ENCODE data around the gene EHD2.
"Not testable (repeated sequence)": the region's sequence is repeated elsewhere in the genome, so short reads cannot be mapped to it uniquely, and the experiment has no call there.

The EHD2 gene, protein sequence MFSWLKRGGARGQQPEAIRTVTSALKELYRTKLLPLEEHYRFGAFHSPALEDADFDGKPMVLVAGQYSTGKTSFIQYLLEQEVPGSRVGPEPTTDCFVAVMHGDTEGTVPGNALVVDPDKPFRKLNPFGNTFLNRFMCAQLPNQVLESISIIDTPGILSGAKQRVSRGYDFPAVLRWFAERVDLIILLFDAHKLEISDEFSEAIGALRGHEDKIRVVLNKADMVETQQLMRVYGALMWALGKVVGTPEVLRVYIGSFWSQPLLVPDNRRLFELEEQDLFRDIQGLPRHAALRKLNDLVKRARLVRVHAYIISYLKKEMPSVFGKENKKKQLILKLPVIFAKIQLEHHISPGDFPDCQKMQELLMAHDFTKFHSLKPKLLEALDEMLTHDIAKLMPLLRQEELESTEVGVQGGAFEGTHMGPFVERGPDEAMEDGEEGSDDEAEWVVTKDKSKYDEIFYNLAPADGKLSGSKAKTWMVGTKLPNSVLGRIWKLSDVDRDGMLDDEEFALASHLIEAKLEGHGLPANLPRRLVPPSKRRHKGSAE

GRCh38 chr19:47713046-47714021, at the start of gene EHD2:
TSS of gene EHD2 (plus strand) at chr19:47713422. CDS start at chr19:47716613, 3,191 bp downstream.
- no peak for DNase-seq

- DNase-seq = no peak
Observed at GRCh38 chr19:47663435-47663910, 49.7 kb upstream of the EHD2 start.

DNA sequence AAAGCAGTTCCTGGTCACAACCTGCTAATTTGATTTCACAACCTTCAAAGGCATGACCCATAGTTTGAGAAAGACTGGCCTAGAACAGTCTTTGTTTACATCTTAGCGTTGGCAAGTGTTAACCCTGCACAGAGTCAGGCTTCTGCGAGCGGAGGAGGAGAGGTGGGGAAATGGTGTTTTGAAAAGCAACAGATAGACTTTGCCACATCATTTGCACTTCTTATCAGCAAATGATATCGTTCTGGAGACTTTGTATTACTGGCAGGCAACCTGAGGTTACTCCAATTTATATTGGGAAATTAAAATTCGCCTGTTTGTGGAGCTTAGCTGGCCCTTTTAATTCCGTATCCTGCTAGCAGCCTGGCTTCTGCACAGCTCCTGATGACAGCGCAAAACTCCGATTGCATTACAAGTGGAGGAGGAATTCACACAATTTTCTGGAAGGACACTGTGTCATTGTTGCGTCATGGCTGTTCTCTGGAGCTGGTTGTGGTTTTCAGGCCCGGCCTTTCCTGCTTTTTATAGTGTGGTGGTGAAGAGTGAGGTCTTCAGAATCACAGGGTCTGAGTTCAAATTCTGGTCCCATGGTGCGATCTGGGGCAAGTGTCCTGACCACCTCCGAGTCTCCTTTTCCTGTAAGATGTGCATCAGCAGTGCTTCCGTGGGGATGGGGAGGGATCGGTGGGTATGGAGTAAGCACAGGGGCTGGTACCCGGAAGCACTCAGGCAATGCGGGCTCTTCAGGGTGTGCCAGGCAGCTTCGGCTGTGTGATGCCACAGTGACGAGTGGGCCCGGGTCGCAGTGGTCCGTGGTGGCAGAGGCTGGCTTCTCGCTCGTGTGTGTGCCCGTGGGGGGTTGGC, 49.1 kb upstream of the EHD2 start:
- DNase-seq = no peak

- not testable (repeated sequence) for DNase-seq
Observed at GRCh38 chr19:47668556-47668955, 44.7 kb upstream of the EHD2 start.

GRCh38 chr19:47670736-47671135, 42.5 kb upstream of the EHD2 start:
- DNase-seq = no peak

GRCh38 chr19:47671499-47671898, 41.7 kb upstream of the EHD2 start:
- DNase-seq = no peak

DNA sequence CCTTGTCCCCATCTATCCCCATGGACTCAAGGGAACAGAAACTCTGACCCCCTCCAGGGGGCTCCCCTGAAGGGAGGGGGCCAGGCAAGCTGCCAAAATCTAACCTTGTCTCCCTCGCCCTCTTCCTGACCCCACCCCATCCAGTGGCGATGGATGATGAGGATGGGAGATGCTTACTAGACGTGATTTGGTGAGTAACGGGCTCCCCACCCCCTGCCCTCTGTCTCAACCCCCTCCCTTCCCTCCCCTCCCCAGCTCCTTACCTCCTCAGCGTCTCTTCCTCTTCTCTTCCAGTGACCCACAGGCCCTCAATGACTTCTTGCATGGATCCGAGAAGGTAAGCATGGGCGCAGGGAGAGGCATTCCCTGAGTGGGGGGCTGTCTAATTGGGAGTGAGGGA, 39.8 kb upstream of the EHD2 start:
- DNase-seq = no peak

DNA sequence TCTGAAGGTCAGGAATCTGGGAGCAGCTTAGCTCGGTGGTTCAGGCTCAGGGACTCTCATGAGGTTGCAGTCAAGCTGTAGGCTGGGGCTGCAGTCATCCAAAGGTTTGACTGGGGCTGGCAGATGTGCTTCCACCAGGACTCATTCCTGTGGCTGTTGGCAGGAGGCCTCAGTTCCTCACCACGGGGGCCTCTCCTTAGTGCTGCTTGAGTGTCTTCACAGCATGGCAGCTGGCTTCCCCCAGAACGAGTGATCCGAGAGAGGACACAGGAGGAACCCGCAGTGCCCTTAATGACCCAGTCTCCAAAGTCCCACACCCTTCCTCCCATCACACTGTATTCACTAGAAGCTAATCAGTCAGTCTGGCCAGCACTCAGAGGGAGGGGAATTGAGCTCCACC, 38.7 kb upstream of the EHD2 start:
- DNase-seq = no peak

DNA sequence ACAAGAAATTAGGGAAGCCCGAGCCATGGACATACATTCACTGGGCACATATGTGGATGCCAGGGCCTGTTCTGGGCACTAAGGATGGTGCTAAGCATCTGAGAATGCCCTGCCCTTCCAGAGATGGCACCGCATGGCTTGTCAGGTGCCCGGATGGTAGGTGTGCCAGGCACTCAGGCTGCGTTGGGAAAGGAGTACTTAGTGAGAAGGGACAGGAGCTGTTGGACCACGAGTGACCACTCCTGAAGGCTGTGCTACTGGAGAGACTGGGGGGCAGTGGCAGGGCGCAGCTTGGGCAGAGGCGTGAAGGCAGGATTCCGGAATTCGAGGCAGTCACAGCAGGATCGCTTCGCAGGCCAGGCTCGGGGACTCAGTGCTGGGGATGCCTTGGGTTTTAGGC, 38.0 kb upstream of the EHD2 start:
- DNase-seq = no peak

DNA sequence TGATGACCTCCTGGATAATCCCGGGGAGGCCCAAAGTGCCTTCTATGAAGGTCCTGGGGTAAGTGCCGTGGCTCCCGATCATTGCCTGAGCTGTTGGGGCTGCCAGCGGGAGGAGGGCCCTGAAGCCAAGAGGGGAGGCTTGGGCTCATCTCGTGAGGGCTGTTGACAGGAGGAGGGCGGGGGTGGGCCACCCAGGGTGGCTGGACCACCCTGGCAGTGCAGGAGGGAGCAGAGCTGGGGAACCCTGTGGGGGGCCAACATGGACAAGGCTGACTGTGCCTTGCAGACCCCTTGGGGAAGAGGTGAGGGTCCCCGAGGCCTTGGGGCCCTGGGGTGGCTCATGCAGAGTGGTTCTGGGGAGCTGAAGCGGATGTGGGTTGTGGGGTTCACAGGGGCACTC, 37.4 kb upstream of the EHD2 start:
- no peak for DNase-seq

DNA sequence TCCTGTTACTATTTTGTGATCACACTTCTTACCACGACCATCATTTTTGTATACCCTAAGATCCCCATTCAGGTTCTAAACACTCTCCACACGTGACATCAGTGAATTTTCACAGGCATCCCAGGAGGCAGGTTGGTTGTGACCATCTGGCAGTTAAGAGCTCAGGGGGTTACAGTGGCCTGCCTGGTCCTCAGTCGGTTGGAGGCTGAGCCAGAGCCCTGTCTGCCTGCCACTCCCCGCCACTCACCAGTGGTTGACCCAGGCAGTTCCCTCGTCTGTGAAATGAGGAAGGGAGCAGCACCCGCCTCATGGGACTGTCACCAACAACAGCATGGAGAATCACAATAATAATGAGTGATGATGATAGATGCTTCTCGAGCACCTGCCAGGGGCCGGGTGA, 36.4 kb upstream of the EHD2 start:
- no peak for DNase-seq

GRCh38 chr19:47679251-47679900, 33.8 kb upstream of the EHD2 start:
- no peak for DNase-seq

- no peak for DNase-seq
Observed at GRCh38 chr19:47679922-47680857, 33.0 kb upstream of the EHD2 start.

- no peak for DNase-seq
Observed at GRCh38 chr19:47680858-47681332, 32.3 kb upstream of the EHD2 start.

DNA sequence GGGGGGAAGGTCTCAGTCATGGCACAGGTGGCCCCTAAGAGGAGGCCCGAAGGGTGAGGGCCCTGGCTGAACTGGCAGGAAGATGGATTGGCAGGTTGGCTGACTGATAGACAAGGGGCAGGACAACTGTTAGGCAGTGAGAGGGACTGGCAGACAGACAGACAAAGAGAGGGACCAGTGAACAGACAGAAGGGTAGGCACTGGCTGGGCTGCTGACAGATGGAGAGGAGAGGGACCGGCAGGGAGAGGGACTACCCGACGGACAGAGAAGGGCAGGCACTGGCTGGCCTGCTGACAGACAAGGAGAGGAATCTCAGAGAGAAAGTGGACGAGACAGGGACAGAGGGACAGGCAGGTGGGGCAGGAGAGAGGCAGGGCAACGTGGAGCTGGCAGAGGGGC, 31.8 kb upstream of the EHD2 start:
- DNase-seq = no peak

- DNase-seq = no peak
Observed at GRCh38 chr19:47681936-47682335, 31.3 kb upstream of the EHD2 start.

DNA sequence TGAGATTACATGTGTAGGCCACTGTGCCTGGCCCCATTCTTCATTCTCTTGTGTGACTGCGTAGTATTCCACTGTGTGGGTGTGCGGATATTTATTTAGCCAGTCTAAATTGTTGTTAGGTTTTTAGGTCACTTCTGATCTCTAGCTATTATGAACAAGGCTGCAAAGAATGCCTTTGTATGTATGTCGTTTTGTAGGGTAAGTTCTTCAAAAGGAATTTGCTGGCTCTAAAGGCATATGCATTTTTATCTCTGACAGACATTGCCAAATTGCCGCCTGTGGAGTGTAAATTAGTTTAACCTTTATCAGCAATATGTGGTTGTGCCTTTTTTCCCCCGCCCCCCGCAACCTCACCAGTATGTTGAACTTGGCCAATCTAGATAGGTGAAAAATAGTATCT, 30.3 kb upstream of the EHD2 start:
- no peak for DNase-seq

GRCh38 chr19:47686679-47687450, 26.4 kb upstream of the EHD2 start:
- DNase-seq = no peak

GRCh38 chr19:47687906-47688305, 25.3 kb upstream of the EHD2 start:
- DNase-seq = no peak

GRCh38 chr19:47691090-47691489, 22.1 kb upstream of the EHD2 start:
- no peak for DNase-seq
